CD4-positive, alpha-beta T cell treated with Interleukin-10 for 1 hour (primary cell): Measurements from ENCODE around the gene RASIP1.

Source experiments
- DNase-seq: peaks from one replicate; pipeline ENCODE4 v3.0.0-alpha.2; 2020

The RASIP1 gene

GRCh38 chr19:48672994-48673393 lies 67.4 kb downstream of the RASIP1 start, which contains the start of gene NTN5:
NTN5 (minus strand) TSS chr19:48673017; CDS start chr19:48670986, 2,031 bp downstream.
- DNase-seq = no peak

DNA sequence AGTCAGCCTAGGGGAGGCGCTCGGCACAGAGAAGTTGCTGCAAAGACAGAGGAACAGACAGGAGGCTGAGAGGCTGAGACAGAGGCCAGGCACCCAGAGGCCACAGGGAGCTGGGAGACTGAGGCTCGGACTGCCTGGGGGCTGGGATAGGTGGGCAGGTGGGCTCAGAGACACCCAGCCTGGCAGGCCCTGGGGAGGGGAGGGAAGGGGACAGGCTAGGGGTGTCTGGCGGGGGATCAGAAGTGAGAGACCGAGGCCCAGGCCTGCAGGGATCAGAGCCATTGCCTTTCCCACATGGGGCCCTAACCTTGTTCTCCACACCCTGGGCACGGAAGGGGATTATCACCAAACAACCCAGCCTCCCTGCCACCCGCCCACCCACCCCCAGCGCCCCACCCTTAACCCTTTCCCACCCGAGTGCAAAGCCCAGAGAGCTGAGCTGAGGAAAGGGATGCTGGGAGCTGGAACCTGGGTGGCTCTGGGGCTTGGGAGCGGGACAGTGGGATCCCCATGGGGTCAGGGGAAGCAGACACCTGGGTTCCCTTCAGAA lies 68.9 kb downstream of the RASIP1 start:
- DNase-seq = no peak

DNA sequence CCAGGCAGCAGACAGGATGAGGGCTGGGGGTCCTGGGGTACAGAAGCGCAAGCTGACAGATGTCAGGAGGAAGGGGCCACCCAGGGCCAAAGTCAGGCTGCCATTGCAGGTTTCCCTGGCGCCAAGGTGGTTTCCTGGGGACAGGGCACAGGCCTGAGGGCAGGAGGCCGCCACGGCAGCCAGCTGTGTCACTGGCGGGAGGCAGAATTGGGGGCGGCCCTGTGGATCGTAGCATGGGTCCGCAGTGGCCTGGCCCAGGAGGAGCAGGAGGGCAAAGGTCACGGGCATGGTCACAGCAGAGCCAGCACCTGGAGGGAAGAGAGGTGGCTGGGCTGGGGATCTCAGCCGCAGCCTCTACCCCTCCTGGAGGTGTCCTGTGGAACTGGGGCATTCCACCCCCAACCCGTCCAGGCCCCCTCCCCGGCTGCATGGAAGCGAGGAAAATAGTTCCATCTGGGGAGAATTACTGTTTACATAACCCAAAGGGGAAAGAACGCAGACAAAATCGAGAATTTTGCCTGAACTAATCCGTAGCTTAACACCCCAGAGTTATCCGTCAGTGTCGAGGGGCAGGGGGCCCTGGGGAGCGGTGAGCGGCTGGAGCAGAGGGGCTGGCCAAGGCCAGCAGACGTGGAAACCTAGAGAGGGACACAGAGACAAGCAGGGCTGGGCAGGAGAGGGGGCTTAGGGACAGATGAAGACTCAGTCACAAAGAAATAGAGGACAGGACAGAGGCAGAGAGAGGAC lies 69.5 kb downstream of the RASIP1 start:
- DNase-seq = no peak
